HEK293T (cell line): ENCODE measurements around the gene NOTCH3.

Source experiments
- CTCF ChIA-PET: fragments of 350-600 bp; formaldehyde crosslinking; extraction: SDS; loops from one replicate; lab custom pipeline; 2021; ENCODE audit warnings: antibody characterized with exemption, inconsistent platforms; lab: Yijun Ruan, JAX
- POLR2A ChIA-PET: fragments of 350-600 bp; formaldehyde crosslinking; extraction: SDS; loops from one replicate; lab custom pipeline; 2020; ENCODE audit warnings: antibody characterized with exemption, inconsistent platforms; lab: Yijun Ruan, JAX
- DNase-seq: peaks from one replicate; pipeline ENCODE4 v3.0.0; 2012; ENCODE audit warnings: mixed read lengths; ENCODE audit errors: extremely low spot score
- ARNT ChIP-seq: fragments of 450-650 bp; IDR thresholded peaks from 2 replicates; pipeline ENCODE4 v1.6.1; 2017; ENCODE audit warnings: mild to moderate bottlenecking
- BHLHE40 ChIP-seq: fragments of 450-650 bp; IDR thresholded peaks from 2 replicates; pipeline ENCODE4 v1.6.1; 2016; ENCODE audit warnings: mild to moderate bottlenecking, moderate library complexity, borderline replicate concordance
- CTBP1 ChIP-seq: fragments of 450-650 bp; IDR thresholded peaks from 2 replicates; pipeline ENCODE4 v1.6.1; 2016; ENCODE audit warnings: borderline replicate concordance
- ELF4 ChIP-seq: fragments of 450-650 bp; IDR thresholded peaks from 2 replicates; pipeline ENCODE4 v1.6.1; 2017; ENCODE audit warnings: antibody characterized with exemption
- FOXA1 ChIP-seq: fragments of 450-650 bp; IDR thresholded peaks from 2 replicates; pipeline ENCODE4 v1.6.1; 2016; ENCODE audit warnings: mild to moderate bottlenecking
- FOXK2 ChIP-seq: fragments of 450-650 bp; IDR thresholded peaks from 2 replicates; pipeline ENCODE4 v1.6.1; 2016; ENCODE audit warnings: mild to moderate bottlenecking
- FOXM1 ChIP-seq: fragments of 450-650 bp; IDR thresholded peaks from 2 replicates; pipeline ENCODE4 v1.6.1; 2017; ENCODE audit warnings: mild to moderate bottlenecking, borderline replicate concordance
- HDGF ChIP-seq: fragments of 450-650 bp; IDR thresholded peaks from 2 replicates; pipeline ENCODE4 v1.6.1; 2017; ENCODE audit warnings: antibody characterized with exemption, borderline replicate concordance
- L3MBTL2 ChIP-seq: fragments of 450-650 bp; conservative IDR thresholded peaks from 2 replicates; pipeline ENCODE4 v1.6.1; 2016; ENCODE audit warnings: mild to moderate bottlenecking
- LEF1 ChIP-seq: fragments of 450-650 bp; IDR thresholded peaks from 2 replicates; pipeline ENCODE4 v1.6.1; 2017; ENCODE audit warnings: mild to moderate bottlenecking, borderline replicate concordance
- NFRKB ChIP-seq: fragments of 450-650 bp; IDR thresholded peaks from 2 replicates; pipeline ENCODE4 v1.6.1; 2016; ENCODE audit warnings: mild to moderate bottlenecking, moderate library complexity
- PKNOX1 ChIP-seq: fragments of 450-650 bp; IDR thresholded peaks from 2 replicates; pipeline ENCODE4 v1.6.1; 2016
- SP1 ChIP-seq: fragments of 450-650 bp; IDR thresholded peaks from 2 replicates; pipeline ENCODE4 v1.6.1; 2017
- SUZ12 ChIP-seq: fragments of 450-650 bp; IDR thresholded peaks from 2 replicates; pipeline ENCODE4 v1.6.1; 2016; ENCODE audit warnings: mild to moderate bottlenecking
- TARDBP ChIP-seq: fragments of 450-650 bp; IDR thresholded peaks from 2 replicates; pipeline ENCODE4 v1.6.1; 2016
- ZNF384 ChIP-seq: fragments of 450-650 bp; IDR thresholded peaks from 2 replicates; pipeline ENCODE4 v1.6.1; 2016

The NOTCH3 gene

GRCh38 chr19:15195371-15196334 lies 5.1 kb downstream of the NOTCH3 start:
- no peak for TF ChIP-seq LEF1
- no peak for TF ChIP-seq L3MBTL2
- no peak for TF ChIP-seq TARDBP
- no peak for TF ChIP-seq SP1
- no peak for TF ChIP-seq CTBP1
- no peak for TF ChIP-seq FOXA1
- TF ChIP-seq PKNOX1, result no peak
- CTCF ChIA-PET, result interaction anchor here (0.5 to 1.6 kb wide), 4 partner anchors 9 to 594 kb away, joined by 3 to 4 read pairs (median 4); no protein-coding TSS in a partner anchor
- DNase-seq, result peak; percentile 67
- POLR2A ChIA-PET, result no interaction called here

- ChIA-PET POLR2A (no interaction called here), CTCF (interaction anchor here (0.5 to 1.6 kb wide), 4 partner anchors 8 to 594 kb away, joined by 3 to 4 read pairs (median 4); no protein-coding TSS in a partner anchor)
- DNase-seq, result no peak
- TF ChIP-seq L3MBTL2 (no peak), ELF4 (no peak), NFRKB (no peak), CTBP1 (no peak), TARDBP (no peak), ZNF384 (no peak), SP1 (no peak), FOXK2 (no peak), LEF1 (no peak), PKNOX1 (no peak), SUZ12 (no peak), ARNT (no peak), BHLHE40 (no peak), FOXM1 (no peak), HDGF (no peak), FOXA1 (no peak)
Measured at GRCh38 chr19:15194938-15195337, 5.9 kb downstream of the NOTCH3 start.

- TF ChIP-seq FOXA1, result no peak
- TF ChIP-seq ZNF384, result no peak
- TF ChIP-seq ELF4, result no peak
- no peak for TF ChIP-seq SUZ12
- no peak for TF ChIP-seq SP1
- TF ChIP-seq FOXK2, result no peak
- no peak for TF ChIP-seq PKNOX1
- no peak for TF ChIP-seq TARDBP
- no peak for TF ChIP-seq HDGF
- no peak for DNase-seq
- CTCF ChIA-PET, result no interaction called here
- POLR2A ChIA-PET, result no interaction called here
Measured at GRCh38 chr19:15191982-15192381, 8.8 kb downstream of the NOTCH3 start.

- ChIA-PET CTCF (no interaction called here), POLR2A (no interaction called here)
- no peak for TF ChIP-seq SP1
- no peak for TF ChIP-seq ZNF384
- no peak for TF ChIP-seq LEF1
- TF ChIP-seq ARNT, result no peak
- TF ChIP-seq FOXA1, result no peak
- TF ChIP-seq L3MBTL2, result no peak
- no peak for TF ChIP-seq BHLHE40
- no peak for TF ChIP-seq FOXK2
- TF ChIP-seq PKNOX1, result no peak
- no peak for TF ChIP-seq SUZ12
- no peak for TF ChIP-seq TARDBP
- no peak for TF ChIP-seq ELF4
- TF ChIP-seq NFRKB, result no peak
- TF ChIP-seq FOXM1, result no peak
- TF ChIP-seq HDGF, result no peak
- no peak for TF ChIP-seq CTBP1
- DNase-seq, result no peak
Measured at GRCh38 chr19:15191514-15191913, 9.3 kb downstream of the NOTCH3 start.

GRCh38 chr19:15188851-15189250 lies 11.9 kb downstream of the NOTCH3 start:
- CTCF ChIA-PET, result no interaction called here
- POLR2A ChIA-PET, result no interaction called here

More at GRCh38 chr19:15188851-15189250, 11.9 kb downstream of the NOTCH3 start:
- TF ChIP-seq FOXA1 (no peak), NFRKB (no peak), ZNF384 (no peak), BHLHE40 (no peak), LEF1 (no peak)
- DNase-seq, result no peak
